ENCODE measurements around the gene NUP35.
"Not testable (repeated sequence)": the region's sequence is repeated elsewhere in the genome, so short reads cannot be mapped to it uniquely, and the experiment has no call there.

Gene NUP35

DNA sequence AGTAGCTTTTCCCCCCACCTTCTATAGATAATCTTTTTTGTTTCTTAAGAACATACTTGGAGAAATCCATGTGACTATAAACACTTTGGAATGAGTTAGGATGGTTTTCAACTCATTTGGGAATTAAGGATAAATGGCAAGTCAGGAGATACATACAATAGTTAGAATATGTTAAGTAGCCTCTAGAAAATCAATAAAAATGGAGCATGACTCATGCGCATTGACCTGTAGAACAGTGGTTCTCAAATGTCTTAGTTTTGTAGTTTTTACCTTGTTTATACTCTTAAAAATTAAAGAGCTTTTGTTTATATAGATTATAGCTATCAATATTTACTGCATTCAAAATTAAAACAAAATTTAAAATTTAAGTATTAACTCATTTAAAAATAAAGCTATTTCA is 24.7 kb downstream of the NUP35 start:
- no peak for DNase-seq

DNA sequence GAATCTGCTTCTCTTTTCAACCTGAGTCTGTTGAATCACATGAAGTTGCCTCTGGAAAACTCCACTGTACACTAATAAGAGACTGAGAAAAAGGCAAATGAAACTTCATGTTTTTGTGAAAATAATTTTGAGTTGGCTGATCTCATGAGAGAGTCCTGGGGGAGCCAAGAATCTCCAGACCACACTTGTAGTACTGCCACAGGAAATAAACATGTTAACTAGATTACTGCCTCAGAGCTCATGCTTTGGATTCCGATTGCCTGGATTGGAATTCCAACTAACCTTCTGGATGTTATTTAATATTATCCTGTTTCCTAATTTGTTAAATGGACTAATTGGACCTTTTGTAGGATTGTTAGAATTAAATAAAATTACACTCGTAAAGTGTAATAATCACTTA is 25.2 kb downstream of the NUP35 start:
- no peak for DNase-seq

DNA sequence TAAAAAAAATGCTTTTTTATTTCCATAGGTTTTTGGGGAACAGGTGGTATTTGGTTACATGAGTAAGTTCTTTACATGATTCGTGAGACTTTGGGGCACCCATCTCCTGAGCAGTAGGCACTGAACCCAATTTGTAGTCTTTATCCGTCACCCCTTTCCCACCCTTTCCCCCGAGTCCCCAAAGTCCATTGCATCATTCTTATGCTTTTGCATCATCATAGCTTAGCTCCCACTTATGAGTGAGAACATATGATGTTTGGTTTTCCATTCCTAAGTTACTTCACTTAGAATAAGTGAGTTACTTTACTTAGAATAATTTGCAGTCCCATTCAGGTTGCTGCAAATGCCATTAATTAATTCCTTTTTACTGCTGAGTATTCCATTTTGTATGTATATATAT is 28.0 kb downstream of the NUP35 start:
- not testable (repeated sequence) for DNase-seq

DNA sequence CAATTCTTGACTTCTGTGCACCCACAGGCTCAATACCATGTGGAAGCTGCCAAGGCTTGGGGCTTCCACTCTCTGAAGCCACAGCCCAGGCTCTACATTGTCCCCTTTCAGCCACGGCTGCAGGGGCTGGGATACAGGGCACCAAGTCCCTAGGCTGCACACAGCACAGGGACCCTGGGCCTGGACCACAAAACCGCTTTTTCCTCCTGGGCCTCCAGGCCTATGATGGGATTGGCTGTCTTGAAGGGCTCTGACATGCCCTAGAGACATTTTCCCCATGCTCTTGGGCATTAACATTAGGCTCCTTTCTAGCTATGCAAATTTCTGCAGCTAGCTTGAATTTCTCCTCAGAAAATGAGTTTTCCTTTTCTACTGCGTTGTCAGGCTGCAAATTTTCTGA is 29.7 kb downstream of the NUP35 start:
- no peak for DNase-seq

DNA sequence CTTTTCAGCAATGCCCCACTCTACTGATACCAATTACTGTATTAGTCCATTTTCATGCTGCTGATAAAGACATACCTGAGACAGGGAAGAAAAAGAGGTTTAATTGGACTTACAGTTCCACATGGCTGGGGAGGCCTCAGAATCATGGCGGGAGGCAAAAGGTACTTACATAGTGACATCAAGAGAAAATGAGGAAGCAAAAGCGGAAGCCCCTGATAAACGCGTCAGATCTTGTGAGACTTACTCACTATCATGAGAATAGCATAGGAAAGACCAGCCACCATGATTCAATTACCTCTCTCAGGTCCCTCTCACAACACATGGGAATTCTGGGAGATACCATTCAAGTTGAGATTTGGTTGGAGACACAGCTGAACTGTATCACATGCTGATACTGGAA is 30.5 kb downstream of the NUP35 start:
- DNase-seq, result not testable (repeated sequence)

DNA sequence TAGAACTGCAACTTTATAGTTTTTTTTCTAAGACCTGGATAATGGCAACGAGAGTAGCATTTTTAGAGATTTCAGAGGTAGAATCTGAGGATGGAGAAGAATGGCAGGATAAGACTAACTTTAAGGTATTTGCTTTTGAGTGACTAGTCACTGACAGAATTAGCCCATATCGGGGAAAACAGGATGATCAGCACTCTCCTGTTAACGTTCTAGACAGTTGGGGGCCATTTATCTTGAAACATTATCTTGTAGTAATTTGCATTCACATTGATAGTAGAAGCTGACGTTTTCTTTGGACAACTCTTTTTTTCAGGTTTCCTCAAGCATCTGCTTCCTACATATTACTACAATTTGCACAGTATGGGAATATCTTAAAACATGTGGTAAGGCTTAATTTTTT is 32.9 kb downstream of the NUP35 start:
- no peak for DNase-seq

DNA sequence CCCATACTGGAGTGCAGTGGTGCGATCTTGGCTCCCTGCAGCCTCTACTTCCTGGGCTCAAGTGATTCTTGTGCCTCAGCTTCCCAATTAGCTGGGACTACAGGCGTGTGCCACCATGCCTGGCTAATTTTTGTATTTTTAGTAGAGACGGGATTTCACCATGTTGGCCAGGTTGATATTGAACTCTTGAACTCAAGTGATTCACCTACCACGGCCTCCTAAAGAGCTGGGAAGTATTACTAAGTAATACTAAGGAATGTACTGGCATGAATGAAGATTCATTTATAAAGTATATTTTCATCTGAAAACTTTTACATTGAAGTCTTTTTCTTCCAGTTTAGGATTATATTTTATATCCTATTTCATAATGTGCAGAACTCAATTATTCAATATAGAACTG is 38.1 kb downstream of the NUP35 start:
- no peak for DNase-seq

DNA sequence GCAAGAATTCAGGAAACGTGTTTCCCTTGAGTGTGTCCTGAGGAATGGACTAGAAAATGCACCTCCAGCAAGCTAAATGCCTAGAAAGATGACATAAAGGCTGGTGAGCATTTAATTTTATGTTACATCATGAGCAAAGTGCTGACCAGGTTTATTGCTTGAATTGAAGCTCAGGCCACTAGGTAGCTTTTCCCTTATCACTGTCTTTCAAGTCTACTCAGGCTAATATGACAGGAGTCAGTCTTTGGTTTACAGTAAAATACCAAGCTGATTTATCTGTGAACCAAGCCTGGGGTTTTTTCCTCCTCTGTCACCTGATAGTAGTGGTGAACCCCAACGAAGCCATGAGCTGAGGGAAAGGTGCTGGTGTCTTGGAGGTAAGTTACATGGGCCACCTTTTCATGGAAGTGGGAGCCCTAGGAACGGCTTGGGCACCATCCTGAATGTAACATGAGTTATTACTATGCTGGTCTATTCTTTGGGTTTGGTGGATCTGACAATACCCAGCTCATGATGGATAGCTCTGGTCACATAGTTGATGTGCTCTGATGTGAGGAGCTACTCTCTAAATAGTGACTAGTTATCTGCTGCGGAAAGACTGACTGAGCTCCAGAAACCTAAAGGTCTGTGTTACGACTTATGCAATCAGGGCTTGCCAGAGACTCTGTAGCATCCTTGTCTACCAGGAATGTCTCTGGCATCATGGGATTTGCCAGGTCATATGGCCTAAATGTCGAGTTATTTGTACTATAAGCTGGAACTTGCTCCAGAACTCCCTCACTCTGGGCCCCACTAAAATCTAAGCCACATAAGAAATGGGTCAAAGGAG is 39.8 kb downstream of the NUP35 start:
- DNase-seq, result no peak

DNA sequence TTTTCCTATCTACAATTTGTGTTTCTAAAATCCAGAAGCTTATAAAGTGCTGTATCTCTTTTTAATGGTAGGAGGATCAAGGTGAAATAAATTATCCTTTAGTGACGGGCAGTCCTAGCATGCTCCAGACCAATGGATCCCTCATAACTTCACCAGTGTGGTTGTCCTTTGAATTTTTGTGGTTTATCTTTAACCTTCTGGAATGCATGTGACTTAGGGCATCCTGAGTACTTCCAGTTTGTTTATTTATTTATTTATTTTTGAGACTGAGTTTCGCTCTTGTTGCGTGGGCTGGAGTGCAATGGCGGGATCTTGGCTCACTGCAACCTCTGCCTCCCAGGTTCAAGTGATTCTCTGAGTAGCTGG is 40.4 kb downstream of the NUP35 start:
- no peak for DNase-seq

DNA sequence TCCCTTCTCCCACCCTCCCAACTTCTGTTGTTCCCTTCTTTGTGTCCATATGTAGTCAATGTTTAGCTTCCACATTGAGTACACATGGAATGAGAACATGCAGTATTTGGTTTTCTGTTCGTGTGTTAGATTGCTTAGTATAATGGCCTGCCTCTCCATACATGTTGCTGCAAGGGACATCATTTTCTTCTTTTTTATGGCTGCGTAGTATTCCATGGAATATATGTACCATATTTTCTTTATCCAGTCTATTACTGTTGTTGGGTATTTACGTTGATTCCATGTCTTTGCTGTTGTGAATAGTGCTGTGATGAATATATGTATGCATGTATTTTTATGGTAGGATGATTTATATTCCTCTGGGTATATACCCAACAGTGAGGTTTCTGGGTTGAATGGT is 42.0 kb downstream of the NUP35 start:
- no peak for DNase-seq

DNA sequence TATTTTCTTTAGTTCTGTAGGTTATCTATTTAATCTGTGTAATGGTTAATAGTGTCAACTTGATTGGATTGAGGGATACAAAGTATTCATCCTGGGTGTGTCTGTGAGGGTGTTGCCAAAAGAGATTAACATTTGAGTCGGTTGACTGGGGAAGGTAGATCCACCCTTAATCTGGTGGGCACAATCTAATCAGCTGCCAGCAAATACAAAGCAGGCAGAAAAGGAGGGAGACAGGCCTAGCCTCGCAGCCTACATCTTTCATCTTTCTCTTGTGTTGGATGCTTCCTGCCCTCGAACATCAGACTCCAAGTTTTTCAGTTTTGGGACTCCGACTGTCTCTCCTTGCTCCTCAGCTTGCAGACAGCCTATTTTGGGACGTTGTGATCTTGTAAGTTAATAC is 42.7 kb downstream of the NUP35 start:
- DNase-seq, result not testable (repeated sequence)

DNA sequence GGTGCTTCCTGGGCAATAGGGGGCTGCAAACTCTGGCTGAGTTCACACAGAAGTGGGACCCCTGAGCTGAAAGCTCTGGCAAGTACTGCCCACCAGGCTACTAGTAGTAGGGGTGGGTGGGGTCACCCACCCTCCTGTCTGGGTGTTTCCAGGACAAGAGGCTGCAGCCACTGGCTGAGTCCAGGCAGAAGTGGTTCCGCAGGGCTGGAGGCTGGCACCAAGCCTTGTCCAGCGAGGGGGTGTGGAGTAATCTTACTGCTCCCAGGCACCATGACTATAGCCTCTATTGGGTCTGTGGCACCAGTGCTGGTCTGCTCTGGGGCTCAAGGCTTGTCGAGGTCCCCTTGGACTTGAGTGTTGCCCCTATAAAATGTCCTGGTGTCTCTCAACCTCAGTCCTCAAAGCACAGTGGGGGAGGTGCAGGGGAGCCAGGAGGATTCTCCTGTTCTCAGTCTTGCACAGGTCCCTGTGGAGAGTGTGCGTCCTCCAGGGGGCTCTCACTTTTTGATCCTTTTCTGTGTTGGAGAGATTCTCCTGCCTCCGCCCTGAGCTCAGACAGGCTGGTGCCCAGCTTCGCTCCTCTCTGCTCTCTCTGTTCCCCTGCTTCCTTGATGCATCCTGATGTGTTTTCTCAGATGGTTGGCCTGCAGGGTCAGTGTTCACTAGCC is 48.1 kb downstream of the NUP35 start:
- no peak for DNase-seq

DNA sequence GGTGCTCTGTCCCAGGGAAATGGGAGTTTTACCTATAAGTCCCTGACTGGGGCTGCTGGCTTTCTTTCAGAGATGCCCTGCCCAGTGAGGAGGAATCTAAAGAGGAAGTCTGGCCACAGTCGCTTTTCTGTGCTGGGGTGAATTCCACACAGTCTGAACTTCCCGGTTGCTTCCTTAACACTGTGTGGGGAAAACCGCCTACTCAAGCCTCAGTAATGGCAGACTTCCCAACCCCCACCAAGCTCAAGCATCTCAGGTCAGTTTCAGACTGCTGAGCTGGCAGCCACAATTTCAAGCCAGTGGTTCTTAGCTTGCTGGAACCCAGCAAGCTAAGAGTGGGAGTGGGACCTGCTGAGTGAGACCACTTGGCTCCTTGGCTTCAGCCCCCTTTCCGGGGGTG is 54.9 kb downstream of the NUP35 start:
- DNase-seq, result no peak

DNA sequence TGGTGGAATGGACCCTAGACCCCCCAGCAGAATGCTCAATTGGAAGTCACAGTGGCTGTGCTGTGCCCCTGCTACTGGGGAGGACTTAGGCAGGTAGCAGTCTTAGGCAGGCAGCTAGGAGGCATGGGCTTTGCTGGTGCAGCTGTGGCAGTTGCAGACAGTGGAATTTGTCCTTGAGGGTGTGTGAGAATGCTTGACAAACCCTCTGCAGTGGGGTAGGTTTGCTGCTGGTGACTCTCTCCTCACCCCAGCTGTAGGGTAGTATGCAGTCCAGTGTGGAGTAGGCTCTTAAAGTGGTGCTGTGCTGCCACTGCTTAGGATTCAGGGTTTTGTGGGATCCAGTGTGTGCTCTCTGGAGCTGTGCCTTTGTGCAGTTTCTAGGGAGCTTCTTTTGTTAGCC is 61.3 kb downstream of the NUP35 start:
- no peak for DNase-seq

DNA sequence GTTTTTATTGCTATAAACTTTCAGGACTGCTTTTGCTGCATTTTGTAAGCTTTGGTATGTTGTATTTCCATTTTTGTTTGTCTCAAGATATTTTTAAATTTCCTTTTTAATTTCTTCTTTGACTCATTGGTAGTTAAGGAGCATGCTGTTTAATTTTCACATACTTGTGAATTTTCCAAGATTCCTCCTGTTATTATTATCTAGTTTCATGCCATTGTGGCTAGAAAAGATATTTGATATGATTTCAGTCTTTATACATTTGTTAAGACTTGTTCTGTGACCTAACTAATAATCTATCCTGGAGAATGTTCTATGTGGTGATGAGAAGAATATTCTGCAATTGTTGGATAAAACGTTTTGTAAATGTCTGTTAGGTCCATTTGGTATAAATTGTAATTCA is 62.1 kb downstream of the NUP35 start:
- no peak for DNase-seq

DNA sequence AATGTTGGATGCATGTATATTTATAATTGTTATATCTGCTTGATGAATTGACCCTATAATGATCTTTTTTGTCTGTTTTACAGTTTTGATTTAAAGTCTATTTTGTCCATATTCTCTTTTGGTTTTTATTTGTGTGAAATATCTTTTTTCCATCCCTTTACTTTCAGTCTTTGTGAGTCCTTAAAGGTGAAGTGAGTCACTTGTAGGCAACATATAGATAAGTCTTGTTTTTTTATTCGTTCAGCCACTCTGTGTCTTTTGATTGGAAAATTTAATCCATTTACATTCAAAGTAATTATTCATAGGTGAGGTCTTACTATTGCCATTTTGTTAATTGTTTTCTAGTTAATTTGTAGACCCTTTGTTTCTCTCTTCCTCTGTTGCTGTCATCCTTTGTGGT is 62.5 kb downstream of the NUP35 start:
- no peak for DNase-seq

DNA sequence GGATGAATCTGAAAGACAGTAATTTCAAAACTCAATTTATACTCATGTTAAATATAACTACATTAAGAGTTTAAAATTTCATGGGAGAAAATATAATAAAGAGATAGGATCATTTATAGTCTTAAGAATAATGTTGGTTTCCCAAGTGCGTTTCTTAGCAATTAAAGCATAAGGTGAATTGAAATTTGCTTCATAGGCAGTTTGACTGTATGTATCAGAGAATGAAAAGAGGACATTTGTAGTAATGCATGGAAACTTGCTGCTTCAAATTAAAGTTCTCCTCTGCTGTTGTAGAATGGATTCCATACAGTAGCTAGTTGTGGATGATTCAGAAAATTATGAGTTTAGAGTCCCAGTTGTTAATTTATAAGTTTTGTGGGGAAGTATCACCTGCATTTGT is 68.1 kb downstream of the NUP35 start:
- no peak for DNase-seq

DNA sequence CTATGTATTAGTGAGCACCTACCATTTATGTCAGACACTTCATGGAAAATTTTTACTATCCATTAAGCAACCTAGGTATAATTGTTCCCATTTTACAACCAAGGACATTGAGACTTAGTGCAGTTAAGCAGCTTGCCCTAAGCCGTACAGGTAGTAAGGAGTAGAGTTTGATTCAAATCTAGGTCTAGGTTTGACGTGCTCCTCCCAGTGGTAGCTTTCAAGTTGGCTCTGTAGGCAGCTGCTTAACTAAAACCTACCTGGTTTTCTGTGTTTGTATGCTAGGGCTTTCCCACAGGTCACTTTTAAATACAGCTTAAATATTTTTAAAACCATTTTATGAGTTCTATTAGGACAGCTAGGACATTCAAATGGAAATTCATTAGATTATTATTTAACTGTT is 69.7 kb downstream of the NUP35 start:
- no peak for DNase-seq

DNA sequence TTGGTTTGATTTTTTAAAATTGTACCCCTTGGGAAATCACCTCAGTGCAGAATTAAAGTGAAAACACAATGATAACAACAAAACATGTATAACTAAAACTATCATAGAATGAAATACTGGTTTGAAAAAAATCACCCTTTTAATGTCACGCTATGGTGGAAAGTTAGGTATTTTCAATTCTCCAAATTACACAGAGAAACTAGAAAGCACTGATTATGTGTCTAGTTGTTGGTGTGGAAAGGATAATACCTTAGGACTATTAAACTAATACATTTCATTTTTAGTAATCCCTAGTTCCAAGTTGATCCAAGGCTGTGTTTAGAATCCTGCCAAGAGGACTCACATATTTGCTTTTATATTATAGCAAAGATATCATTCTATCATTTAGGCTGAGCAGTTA is 71.2 kb downstream of the NUP35 start:
- no peak for DNase-seq

DNA sequence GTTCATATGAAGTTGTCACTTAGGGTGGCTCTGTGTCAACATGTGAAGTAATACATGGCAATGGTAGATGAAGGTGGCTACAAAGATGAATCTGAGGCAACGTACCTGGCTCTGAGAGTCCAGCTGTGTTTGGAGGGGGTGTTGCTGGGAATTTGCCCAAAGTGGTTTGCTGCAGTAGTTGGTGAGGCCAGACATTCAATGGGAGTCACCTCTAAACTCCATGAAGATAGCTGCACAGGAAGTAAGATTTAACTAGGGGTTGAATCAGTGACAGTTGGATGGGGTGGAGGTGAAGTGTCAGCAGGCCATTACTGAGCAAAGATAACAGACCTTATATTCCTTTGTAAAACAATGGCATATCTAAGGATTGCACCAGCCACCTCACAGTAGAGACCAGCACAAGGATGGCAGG is 71.8 kb downstream of the NUP35 start:
- no peak for DNase-seq

DNA sequence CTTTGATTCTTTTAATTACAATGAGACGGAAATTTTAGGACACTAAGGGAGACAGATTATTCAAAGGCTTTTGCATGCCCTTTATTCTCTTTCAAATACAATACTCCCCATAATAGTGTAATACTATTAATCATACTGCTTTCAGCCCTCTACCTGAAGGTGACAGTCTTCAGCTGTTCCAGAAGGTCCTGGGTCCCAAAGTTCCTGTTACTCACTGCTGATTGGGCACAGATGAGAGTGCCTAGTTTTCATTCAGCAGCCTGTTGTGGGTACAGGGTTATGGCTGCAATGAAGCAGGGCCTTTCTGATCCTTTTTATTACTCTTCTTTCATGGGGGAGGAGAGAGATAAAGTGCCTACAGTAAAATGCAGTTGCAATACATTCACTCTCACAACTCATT is 80.2 kb downstream of the NUP35 start:
- DNase-seq, result no peak

DNA sequence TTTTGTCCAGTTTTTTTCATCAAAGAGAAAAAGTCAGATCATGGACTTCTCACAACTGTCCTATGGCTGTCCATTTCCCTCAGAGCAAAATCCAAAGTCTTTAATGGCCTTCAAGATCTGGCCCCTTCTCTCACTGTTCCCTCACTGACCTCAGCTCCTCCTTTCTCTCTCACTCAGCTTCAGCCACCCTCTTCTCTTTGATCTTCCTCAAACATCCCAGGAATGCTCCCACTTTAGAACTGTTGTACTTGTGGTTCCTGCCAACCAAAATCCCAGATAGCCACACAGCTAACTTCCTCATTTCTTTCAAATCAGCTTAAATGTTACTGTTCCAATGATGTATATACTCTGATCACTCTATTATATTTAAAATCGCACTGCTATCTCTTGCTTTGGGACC is 82.9 kb downstream of the NUP35 start:
- no peak for DNase-seq

DNA sequence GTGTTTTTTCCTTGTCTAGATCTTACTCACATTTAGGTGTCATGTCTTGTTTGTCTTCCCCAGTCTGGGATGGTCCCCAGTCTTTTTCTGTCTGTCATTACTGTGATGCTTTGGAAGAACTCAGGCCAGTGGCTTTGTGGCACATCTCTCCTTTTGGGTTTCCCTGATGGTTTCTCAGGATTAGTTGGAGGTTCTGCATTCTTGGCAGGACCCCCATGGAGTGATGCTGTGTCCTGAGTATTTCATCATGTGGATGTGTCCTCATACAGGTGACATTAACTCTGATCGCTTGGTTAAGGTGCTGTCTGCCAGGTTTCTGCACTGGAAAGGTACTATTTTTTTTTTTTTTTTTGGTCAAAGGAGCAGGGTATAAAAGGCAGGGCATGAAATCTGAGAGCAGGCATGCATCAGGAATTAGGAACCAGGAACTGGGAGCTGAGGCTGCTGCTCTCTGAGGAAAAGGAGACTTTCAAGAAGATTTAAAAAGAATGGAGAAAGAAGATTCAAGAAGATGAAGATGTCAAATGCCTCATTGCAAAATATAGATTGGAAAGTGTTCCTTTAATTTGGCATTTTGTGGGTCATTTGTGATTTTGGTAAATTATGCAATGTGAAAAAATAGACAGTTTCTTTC is 85.3 kb downstream of the NUP35 start:
- DNase-seq, result no peak

Data from right hindlimb (tissue), 1 donor.